ENCODE measurements around the gene ERGIC3. TPM values are rescaled to one million over a fixed set of nuclear protein-coding genes. Genes with fewer than 3 reads are reported as not detected.
"Not testable (repeated sequence)": the region's sequence is repeated elsewhere in the genome, so short reads cannot be mapped to it uniquely, and the experiment has no call there.

The ERGIC3 gene
- total RNA-seq, 1 donor from 2014 or later: 123 TPM

DNA sequence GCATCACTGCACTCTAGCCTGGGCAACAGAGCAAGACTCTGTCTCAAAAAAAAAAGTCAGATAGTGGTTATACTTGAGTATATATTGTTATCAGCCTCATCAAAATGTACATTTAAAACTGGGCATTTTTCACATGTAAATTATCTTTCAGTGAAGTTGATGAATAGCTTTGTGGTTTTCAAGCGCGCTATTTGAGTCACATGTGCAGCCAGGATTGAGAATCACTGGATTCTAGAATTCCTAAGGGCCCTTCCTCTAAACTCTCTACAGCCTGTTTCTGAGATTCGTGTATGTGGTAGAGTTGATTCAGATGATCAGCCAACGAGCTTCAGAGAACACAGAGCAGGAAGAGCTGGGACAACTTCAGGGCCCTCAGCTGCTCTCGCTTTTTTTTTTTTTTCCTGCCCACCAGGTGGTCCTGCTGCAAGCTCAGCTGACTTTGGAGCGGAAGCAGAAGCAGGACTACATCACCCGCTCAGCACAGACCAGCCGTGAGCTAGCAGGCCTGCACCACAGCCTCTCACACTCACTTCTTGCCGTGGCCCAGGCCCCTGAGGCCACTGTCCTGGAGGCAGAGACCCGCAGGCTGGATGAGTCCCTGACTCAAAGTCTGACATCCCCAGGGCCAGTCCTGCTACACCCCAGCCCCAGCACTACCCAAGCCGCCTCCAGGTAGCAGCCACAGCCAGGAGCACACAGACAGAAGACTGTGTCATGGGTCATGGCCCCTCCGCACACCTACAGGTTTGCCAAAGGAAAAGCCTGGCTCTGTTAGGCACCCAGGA lies 30.7 kb upstream of the ERGIC3 start:
- no peak overlapping the region for H3K27ac Mint-ChIP-seq
- H3K4me3 Mint-ChIP-seq: no peak overlapping the region
- H3K9me3 Mint-ChIP-seq: no peaks in the 10 kb centered on the region
- no peak for DNase-seq
- intact Hi-C loops (cut with micrococcal nuclease): no loop called here
- H3K27me3 Mint-ChIP-seq: no peaks in the 10 kb centered on the region
- H3K4me1 Mint-ChIP-seq: peaks cover 8% of the 10 kb centered on the region
- H3K36me3 Mint-ChIP-seq (ENCODE audit: low read depth): peaks cover 47% of the 10 kb centered on the region

- Mint-ChIP-seq H3K4me3 (no peak overlapping the region), H3K36me3 (ENCODE audit: low read depth) (peaks cover 45% of the 10 kb centered on the region), H3K27ac (peak overlapping the region; percentile 20), H3K27me3 (no peaks in the 10 kb centered on the region), H3K9me3 (no peaks in the 10 kb centered on the region), H3K4me1 (peaks cover 2% of the 10 kb centered on the region)
- intact Hi-C loops (cut with micrococcal nuclease): no loop called here
- DNase-seq: no peak
These were observed 30.0 kb upstream of the ERGIC3 start for GRCh38 chr20:35511814-35512420.

DNA sequence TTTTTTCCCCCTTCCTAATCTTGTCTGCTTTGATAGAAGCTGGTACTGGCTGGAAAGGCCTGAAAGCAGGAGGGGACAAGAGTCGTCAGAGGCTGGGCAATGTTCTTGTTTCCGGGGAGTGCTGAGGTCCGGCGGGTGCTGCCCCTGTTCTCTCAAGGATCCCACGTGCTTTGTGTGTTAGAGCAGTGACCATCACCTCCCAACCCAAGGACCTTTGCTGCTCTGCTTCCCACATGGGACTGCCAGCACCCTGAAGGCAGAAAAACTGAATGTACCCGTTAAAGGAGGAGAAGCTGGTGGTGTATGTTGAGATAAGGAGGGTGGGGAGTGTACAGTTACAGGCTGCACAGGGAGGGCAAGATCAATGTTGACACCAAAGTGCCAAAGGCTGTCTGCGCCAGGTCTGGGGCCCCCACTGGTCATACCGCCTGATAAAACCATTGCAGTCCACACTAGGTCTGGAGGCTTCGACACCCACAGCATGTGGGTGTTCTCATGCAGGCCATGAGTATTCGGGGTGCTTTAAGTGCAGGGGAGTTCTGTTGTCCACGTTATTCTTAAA lies 27.4 kb upstream of the ERGIC3 start:
- no peaks in the 10 kb centered on the region for H3K9me3 Mint-ChIP-seq
- intact Hi-C loops (cut with micrococcal nuclease): no loop called here
- no peaks in the 10 kb centered on the region for H3K4me1 Mint-ChIP-seq
- no peak for DNase-seq
- H3K27ac Mint-ChIP-seq: no peak overlapping the region
- H3K4me3 Mint-ChIP-seq: no peak overlapping the region
- H3K27me3 Mint-ChIP-seq: no peaks in the 10 kb centered on the region
- peaks cover 27% of the 10 kb centered on the region for H3K36me3 Mint-ChIP-seq (ENCODE audit: low read depth)

DNA sequence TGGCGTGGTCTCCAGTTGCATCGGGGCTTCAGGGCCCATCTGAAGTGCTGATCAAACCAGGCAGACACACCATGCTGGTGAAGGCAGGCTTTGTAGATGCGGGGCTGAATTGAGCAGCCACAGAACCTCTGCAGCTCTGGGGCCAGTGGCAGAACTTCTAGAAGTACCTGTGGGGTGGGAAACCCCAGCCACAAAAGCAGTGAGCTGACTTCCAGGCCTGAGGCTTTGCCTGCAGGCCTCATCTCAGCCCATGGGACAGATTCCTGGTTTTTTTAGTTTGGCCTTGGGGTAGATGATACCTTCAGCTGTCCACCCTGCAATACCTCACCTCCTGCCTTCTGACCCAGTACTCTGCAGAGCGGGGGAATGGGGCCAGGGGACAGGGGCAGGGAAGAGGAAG lies 26.5 kb upstream of the ERGIC3 start:
- no peak overlapping the region for H3K4me3 Mint-ChIP-seq
- H3K4me1 Mint-ChIP-seq: no peaks in the 10 kb centered on the region
- H3K27me3 Mint-ChIP-seq: no peaks in the 10 kb centered on the region
- intact Hi-C loops (cut with micrococcal nuclease): no loop called here
- DNase-seq: no peak
- H3K36me3 Mint-ChIP-seq (ENCODE audit: low read depth): peaks cover 23% of the 10 kb centered on the region
- H3K27ac Mint-ChIP-seq: no peak overlapping the region
- no peaks in the 10 kb centered on the region for H3K9me3 Mint-ChIP-seq

DNA sequence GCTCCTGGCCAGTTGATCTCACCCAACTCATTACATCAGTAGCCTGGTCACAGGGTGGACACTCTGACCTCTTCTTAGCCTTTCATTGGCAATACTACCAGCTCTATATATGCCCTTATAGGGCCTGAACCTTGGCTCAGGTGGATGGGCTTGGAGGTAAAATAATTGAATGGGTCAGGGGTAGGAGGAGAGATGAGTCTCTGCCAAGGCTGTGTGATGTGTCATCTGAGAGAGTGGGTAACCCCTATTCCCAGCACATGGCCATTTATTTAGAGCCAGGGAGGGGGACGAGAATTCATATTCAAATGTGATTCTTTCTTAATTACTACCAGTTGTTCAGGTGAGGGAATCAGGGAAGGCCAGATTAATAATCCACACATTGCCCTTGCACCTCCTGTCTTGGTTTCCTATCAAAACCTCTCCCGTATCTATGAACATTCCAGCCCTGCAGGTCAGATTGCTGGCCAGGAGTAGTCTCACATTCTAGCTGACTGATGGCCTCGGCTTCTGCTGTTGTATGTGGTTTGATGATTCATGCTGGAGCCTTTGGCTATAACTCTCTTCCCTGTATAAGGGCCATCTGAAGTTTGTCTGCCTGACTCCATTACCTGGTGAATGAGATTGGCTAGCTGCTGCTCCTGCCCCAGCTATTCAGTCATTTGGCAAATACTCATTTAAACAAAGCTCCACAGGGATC lies 25.8 kb upstream of the ERGIC3 start:
- Mint-ChIP-seq H3K9me3 (no peaks in the 10 kb centered on the region), H3K4me1 (no peaks in the 10 kb centered on the region), H3K4me3 (no peak overlapping the region), H3K27me3 (no peaks in the 10 kb centered on the region), H3K27ac (no peak overlapping the region), H3K36me3 (ENCODE audit: low read depth) (peaks cover 20% of the 10 kb centered on the region)
- intact Hi-C loops (cut with micrococcal nuclease): no loop called here
- DNase-seq: no peak

GRCh38 chr20:35517125-35517524 lies 24.8 kb upstream of the ERGIC3 start:
- no peaks in the 10 kb centered on the region for H3K4me1 Mint-ChIP-seq
- H3K4me3 Mint-ChIP-seq: no peak overlapping the region
- intact Hi-C loops (cut with micrococcal nuclease): no loop called here
- no peak for DNase-seq
- H3K27ac Mint-ChIP-seq: no peak overlapping the region
- no peaks in the 10 kb centered on the region for H3K9me3 Mint-ChIP-seq
- H3K27me3 Mint-ChIP-seq: no peaks in the 10 kb centered on the region
- H3K36me3 Mint-ChIP-seq (ENCODE audit: low read depth): peaks cover 12% of the 10 kb centered on the region

GRCh38 chr20:35517767-35518166 lies 24.1 kb upstream of the ERGIC3 start:
- H3K4me3 Mint-ChIP-seq; H3K27me3 Mint-ChIP-seq; H3K9me3 Mint-ChIP-seq; H3K36me3 Mint-ChIP-seq (ENCODE audit: low read depth); intact Hi-C loops (cut with micrococcal nuclease); H3K27ac Mint-ChIP-seq; DNase-seq; H3K4me1 Mint-ChIP-seq: not testable (repeated sequence)

GRCh38 chr20:35518955-35519354 lies 22.9 kb upstream of the ERGIC3 start:
- Mint-ChIP-seq H3K27me3 (no peaks in the 10 kb centered on the region), H3K4me1 (no peaks in the 10 kb centered on the region), H3K9me3 (no peaks in the 10 kb centered on the region), H3K36me3 (ENCODE audit: low read depth) (peaks cover 6% of the 10 kb centered on the region), H3K4me3 (no peak overlapping the region), H3K27ac (no peak overlapping the region)
- no peak for DNase-seq
- intact Hi-C loops (cut with micrococcal nuclease): no loop called here

DNA sequence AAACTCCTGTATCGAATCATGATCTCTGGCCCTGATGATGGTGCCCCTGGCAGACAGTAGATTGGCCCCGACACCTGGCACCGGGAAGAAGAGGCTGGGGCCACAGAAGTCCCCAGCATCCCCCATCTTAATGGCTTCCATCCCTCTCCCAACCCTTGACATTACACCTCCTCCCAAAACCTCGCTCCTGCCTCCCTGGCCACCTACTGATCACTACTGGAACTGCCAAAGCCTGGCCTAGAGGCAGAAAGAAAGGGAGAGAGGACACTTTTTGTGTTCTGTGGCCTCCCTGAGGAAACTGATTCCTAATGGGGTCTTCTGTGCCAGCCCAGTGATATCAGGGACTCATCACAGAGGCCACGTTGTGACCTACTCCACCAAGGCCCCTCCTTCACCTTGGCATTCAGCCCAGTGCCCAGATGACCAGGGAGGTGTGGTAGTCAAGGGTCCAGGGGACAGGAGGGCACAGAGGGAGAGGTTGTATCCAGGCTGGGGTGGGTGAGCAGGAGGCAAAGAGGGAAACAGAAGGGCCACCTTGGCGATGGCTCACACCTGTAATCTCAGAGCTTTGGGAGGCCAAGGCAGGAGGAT lies 18.5 kb upstream of the ERGIC3 start:
- DNase-seq: peak; percentile 79
- Mint-ChIP-seq H3K27ac (no peak overlapping the region), H3K27me3 (no peaks in the 10 kb centered on the region), H3K4me3 (no peak overlapping the region), H3K9me3 (no peaks in the 10 kb centered on the region), H3K36me3 (ENCODE audit: low read depth) (no peaks in the 10 kb centered on the region), H3K4me1 (no peaks in the 10 kb centered on the region)
- intact Hi-C loops (cut with micrococcal nuclease): loop anchor here (5.0 kb wide), 1 partner anchor 61 kb away; no protein-coding TSS in a partner anchor

DNA sequence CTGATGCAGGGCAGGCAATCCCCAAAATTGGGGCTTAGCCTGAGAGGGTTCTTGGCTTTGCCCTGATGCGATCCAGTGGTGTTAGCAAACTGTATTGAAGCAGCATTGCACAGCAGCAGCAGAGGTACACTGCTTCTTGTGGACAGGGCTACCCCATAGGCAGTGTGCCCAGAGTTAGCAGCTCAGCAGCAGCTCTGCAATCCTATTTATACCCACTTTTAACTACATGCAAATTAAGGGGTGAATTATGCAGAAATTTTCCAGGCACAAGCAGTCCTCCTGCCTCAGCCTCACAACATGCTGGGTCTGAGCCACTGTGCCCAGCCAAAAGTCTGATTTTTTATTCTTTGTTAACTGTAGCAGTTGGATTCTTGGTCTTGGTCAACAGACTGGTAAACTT lies 16.2 kb upstream of the ERGIC3 start:
- H3K9me3 Mint-ChIP-seq: no peaks in the 10 kb centered on the region

GRCh38 chr20:35527122-35527769 lies 14.6 kb upstream of the ERGIC3 start:
- Mint-ChIP-seq H3K36me3 (ENCODE audit: low read depth) (no peaks in the 10 kb centered on the region), H3K27me3 (no peaks in the 10 kb centered on the region), H3K9me3 (no peaks in the 10 kb centered on the region), H3K4me1 (no peaks in the 10 kb centered on the region), H3K27ac (no peak overlapping the region), H3K4me3 (no peak overlapping the region)
- intact Hi-C loops (cut with micrococcal nuclease): no loop called here
- DNase-seq: no peak

More for the DNA sequence above, 16.2 kb upstream of the ERGIC3 start:
- no peak overlapping the region for H3K27ac Mint-ChIP-seq
- H3K36me3 Mint-ChIP-seq (ENCODE audit: low read depth): no peaks in the 10 kb centered on the region
- H3K4me3 Mint-ChIP-seq: no peak overlapping the region
- no peaks in the 10 kb centered on the region for H3K27me3 Mint-ChIP-seq
- intact Hi-C loops (cut with micrococcal nuclease): no loop called here
- H3K4me1 Mint-ChIP-seq: no peaks in the 10 kb centered on the region
- no peak for DNase-seq

DNA sequence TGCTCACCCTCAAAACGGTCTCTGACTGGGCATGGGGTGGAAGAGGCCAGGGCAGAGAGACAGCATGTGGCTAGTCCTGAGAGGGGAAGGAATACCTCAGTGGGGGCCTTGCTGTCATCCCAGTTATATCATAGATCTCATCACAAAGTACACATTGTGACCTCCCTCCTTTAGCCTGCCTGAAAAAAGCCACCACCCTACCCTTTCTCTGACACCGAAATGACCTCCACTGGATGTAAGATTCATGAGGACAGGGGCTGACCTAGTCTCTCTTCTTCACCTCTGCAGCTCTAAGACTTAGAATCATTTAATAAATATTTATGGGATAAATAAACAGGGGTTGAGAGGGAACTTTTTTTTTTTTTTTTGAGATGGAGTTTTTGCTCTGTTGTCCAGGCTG lies 12.3 kb upstream of the ERGIC3 start, which contains the start of gene C20orf173:
Gene C20orf173 (minus strand): TSS at position 101 of the 400 bp plus-strand sequence. CDS start 279 bp downstream, outside the sequence.
- H3K36me3 Mint-ChIP-seq (ENCODE audit: low read depth): no peaks in the 10 kb centered on the region
- no peaks in the 10 kb centered on the region for H3K27me3 Mint-ChIP-seq
- H3K4me3 Mint-ChIP-seq: no peak within 1 kb of the TSS
- H3K27ac Mint-ChIP-seq: no peak within 1 kb of the TSS
- H3K9me3 Mint-ChIP-seq: no peaks in the 10 kb centered on the region
- intact Hi-C loops (cut with micrococcal nuclease): no loop called here
- no peaks in the 10 kb centered on the region for H3K4me1 Mint-ChIP-seq
- no peak for DNase-seq

DNA sequence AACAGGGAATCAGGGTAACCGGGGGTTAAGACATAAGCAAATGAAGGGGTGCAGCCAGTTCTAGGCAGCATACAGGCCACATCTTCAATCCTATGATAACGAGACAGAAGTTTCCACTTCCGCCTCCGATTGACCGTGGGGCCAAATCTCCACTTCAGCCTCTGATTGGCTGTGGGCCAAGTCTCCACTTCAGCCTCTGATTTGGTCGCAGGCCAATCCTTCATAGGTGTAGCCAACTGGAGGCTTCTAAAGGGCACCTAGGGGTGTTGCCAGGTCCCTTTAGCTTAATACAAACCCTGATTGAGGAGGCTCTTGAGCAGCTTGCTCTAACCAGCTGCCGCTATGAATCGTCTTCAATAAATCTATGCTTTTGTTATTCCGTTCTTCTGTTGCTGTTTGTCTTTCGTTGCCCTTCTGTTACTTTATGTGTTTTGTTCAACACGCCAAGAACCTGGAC lies 2.1 kb upstream of the ERGIC3 start:
- H3K27ac Mint-ChIP-seq: no peak overlapping the region

More for the DNA sequence above, 2.1 kb upstream of the ERGIC3 start:
- Mint-ChIP-seq H3K4me1 (peaks cover 16% of the 10 kb centered on the region), H3K27me3 (peaks cover 1% of the 10 kb centered on the region), H3K9me3 (no peaks in the 10 kb centered on the region), H3K4me3 (no peak overlapping the region), H3K36me3 (ENCODE audit: low read depth) (peaks cover 6% of the 10 kb centered on the region)
- DNase-seq: peak; percentile 70
- intact Hi-C loops (cut with micrococcal nuclease): loop anchor here (2.0 to 5.0 kb wide), 2 partner anchors 49 to 82 kb away; partner anchors contain the start of gene CEP250
